Karpas-422 (cell line): ENCODE results near the gene STARD9. TPM values are rescaled to one million over a fixed set of nuclear protein-coding genes. Genes with fewer than 3 reads are reported as not detected.

Source experiments
- DNase-seq: peaks from one replicate; pipeline ENCODE4 v3.0.0-alpha.2; 2015
- H2AFZ ChIP-seq: fragments of 200-600 bp; sonication (generic); 2 replicates; pipeline ENCODE4 v1.6.1; 2014; ENCODE audit warnings: antibody characterized with exemption, low read length, mixed read lengths
- H3K27ac ChIP-seq: fragments of 200-600 bp; sonication (generic); 2 replicates; pipeline ENCODE4 v1.5.1; 2014; ENCODE audit warnings: mild to moderate bottlenecking, low read length, moderate library complexity
- H3K27me3 ChIP-seq: fragments of 200-600 bp; sonication (generic); 2 replicates; pipeline ENCODE4 v1.6.1; 2014; ENCODE audit warnings: low read length, mixed read lengths
- H3K36me3 ChIP-seq: fragments of 200-600 bp; sonication (generic); 2 replicates; pipeline ENCODE4 v1.6.1; 2014; ENCODE audit warnings: low read length, mixed read lengths; ENCODE audit not compliant: insufficient read depth
- H3K4me1 ChIP-seq: fragments of 200-600 bp; sonication (generic); 2 replicates; pipeline ENCODE4 v1.6.1; 2014; ENCODE audit warnings: mild to moderate bottlenecking, low read length, mixed read lengths
- H3K4me2 ChIP-seq: fragments of 200-600 bp; sonication (generic); 2 replicates; pipeline ENCODE4 v1.6.1; 2014; ENCODE audit warnings: low read length, low read depth, mild to moderate bottlenecking; ENCODE audit not compliant: poor library complexity, severe bottlenecking
- H3K4me3 ChIP-seq: fragments of 200-600 bp; sonication (generic); 2 replicates; pipeline ENCODE4 v1.5.1; 2014; ENCODE audit warnings: mild to moderate bottlenecking, antibody characterized with exemption, low read length, mixed read lengths
- H3K79me2 ChIP-seq: fragments of 200-600 bp; sonication (generic); 2 replicates; pipeline ENCODE4 v1.6.1; 2014; ENCODE audit warnings: mild to moderate bottlenecking, low read length, mixed read lengths
- H3K9ac ChIP-seq: fragments of 200-600 bp; sonication (generic); 2 replicates; pipeline ENCODE4 v1.6.0; 2014; ENCODE audit warnings: low read length
- H3K9me2 ChIP-seq: fragments of 200-600 bp; sonication (generic), shearing (Covaris generic); replicated peaks from 2 replicates; pipeline ENCODE4 v1.6.0; 2014; ENCODE audit warnings: mild to moderate bottlenecking, low read length, moderate library complexity; ENCODE audit not compliant: insufficient read depth
- H3K9me3 ChIP-seq: fragments of 300-700, 200-600 bp; sonication (generic); 2 replicates; pipeline ENCODE4 v1.6.1; 2014; ENCODE audit warnings: low read length, mixed read lengths
- H4K20me1 ChIP-seq: fragments of 200-600 bp; sonication (generic); 2 replicates; pipeline ENCODE4 v1.6.1; 2014; ENCODE audit warnings: mild to moderate bottlenecking, antibody characterized with exemption, low read length, low read depth; ENCODE audit not compliant: insufficient read depth
- total RNA-seq: library from RNA; depleted of rRNA; stranded (reverse); fragments of >200 nt; shearing (Covaris generic); gene quantifications from 2 replicates; pipeline ENCODE4 v1.2.3, GENCODE V29; 2014; ENCODE audit warnings: low replicate concordance

STARD9 gene
- total RNA-seq, 1 experiment from 2014 or later = 0.37 TPM

DNA sequence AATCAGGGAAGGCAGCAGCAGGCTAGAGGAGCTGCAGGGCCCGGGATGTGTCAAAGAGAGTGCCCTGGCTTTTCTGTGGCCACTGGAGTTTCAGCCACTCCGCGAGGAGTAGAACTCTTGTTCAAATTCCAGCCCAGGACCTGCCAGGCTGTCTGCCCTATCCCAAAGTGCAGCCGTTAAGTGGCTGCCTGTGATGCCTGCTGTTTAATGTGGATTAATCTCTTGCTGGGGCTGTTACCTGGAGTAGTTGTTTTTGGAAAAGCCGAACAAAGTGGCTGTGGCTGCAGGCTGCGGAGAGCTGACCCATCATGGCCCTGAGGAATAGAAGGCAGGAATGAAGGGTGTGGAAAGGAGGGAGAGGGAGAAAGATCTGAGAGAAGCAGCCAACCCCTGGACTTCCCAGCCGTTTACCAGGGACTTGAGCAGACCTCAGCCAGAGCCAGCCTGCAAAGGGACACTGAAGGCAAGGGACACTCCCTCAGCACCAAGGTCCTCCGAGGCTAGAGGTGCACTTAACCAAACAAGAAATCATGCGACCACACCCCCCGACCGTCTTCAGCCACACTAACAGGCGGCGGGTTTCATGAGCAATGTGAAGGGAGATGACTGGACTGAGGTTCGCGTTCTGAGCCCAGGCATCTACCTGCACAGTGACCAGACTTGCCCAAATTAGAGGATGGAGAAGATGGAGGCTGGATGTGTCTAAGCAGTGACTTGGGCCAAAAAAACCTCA is 156.9 kb downstream of the STARD9 start:
- Histone ChIP-seq H3K4me3 (no peak overlapping the region), H3K27ac (no peak overlapping the region), H3K27me3 (no peaks in the 10 kb centered on the region), H3K9ac (no peak overlapping the region), H3K4me1 (peaks cover 13% of the 10 kb centered on the region), H3K9me2 (no peaks in the 10 kb centered on the region), H3K9me3 (no peaks in the 10 kb centered on the region), H3K79me2 (peaks cover 28% of the 10 kb centered on the region), H4K20me1 (no peaks in the 10 kb centered on the region; the same call in 1 of the 2 replicates), H2AFZ (no peak overlapping the region), H3K4me2 (no peak overlapping the region), H3K36me3 (peaks cover 20% of the 10 kb centered on the region)
- no peak for DNase-seq

- H3K36me3 ChIP-seq = peaks cover 19% of the 10 kb centered on the region
- no peak overlapping the region for H3K27ac ChIP-seq
- no peak overlapping the region for H2AFZ ChIP-seq
- H3K9me3 ChIP-seq = no peaks in the 10 kb centered on the region
- no peak overlapping the region for H3K9ac ChIP-seq
- no peak for DNase-seq
- no peak overlapping the region for H3K4me3 ChIP-seq
- peaks cover 18% of the 10 kb centered on the region for H3K4me1 ChIP-seq
- no peaks in the 10 kb centered on the region for H3K27me3 ChIP-seq
- H4K20me1 ChIP-seq = no peaks in the 10 kb centered on the region; the same call in 1 of the 2 replicates
- peaks cover 32% of the 10 kb centered on the region for H3K79me2 ChIP-seq
- H3K4me2 ChIP-seq = no peak overlapping the region
- H3K9me2 ChIP-seq = no peaks in the 10 kb centered on the region
Observed at GRCh38 chr15:42733027-42733426, 157.6 kb downstream of the STARD9 start.

GRCh38 chr15:42734076-42734672 is 158.8 kb downstream of the STARD9 start:
- H3K27me3 ChIP-seq = no peaks in the 10 kb centered on the region
- no peak overlapping the region for H3K9ac ChIP-seq
- H3K4me1 ChIP-seq = peaks cover 18% of the 10 kb centered on the region
- H3K27ac ChIP-seq = no peak overlapping the region
- no peak overlapping the region for H3K4me3 ChIP-seq
- H3K9me3 ChIP-seq = no peaks in the 10 kb centered on the region
- DNase-seq = no peak
- peaks cover 32% of the 10 kb centered on the region for H3K79me2 ChIP-seq
- no peaks in the 10 kb centered on the region; the same call in 1 of the 2 replicates for H4K20me1 ChIP-seq
- H3K9me2 ChIP-seq = no peaks in the 10 kb centered on the region
- peaks cover 19% of the 10 kb centered on the region for H3K36me3 ChIP-seq
- H3K4me2 ChIP-seq = no peak overlapping the region
- no peak overlapping the region for H2AFZ ChIP-seq

- H4K20me1 ChIP-seq = no peaks in the 10 kb centered on the region; the same call in 1 of the 2 replicates
- H3K4me2 ChIP-seq = peak overlapping the region; percentile 68
- H3K9ac ChIP-seq = peak overlapping the region; percentile 97
- no peaks in the 10 kb centered on the region for H3K27me3 ChIP-seq
- peaks cover 14% of the 10 kb centered on the region for H3K36me3 ChIP-seq
- no peak overlapping the region for H2AFZ ChIP-seq
- peak overlapping the region; percentile 98 for H3K4me3 ChIP-seq
- peaks cover 18% of the 10 kb centered on the region for H3K4me1 ChIP-seq
- no peaks in the 10 kb centered on the region for H3K9me3 ChIP-seq
- no peaks in the 10 kb centered on the region for H3K9me2 ChIP-seq
- no peak overlapping the region for H3K27ac ChIP-seq
- H3K79me2 ChIP-seq = peaks cover 32% of the 10 kb centered on the region
- no peak for DNase-seq
Observed at GRCh38 chr15:42735382-42736165, 160.2 kb downstream of the STARD9 start.

GRCh38 chr15:42736178-42736792 is 160.9 kb downstream of the STARD9 start:
- Histone ChIP-seq H3K4me3 (peak overlapping the region; percentile 98), H3K9me3 (no peaks in the 10 kb centered on the region), H3K27me3 (no peaks in the 10 kb centered on the region), H2AFZ (peak overlapping the region; percentile 98), H3K27ac (peak overlapping the region; percentile 45), H3K9me2 (no peaks in the 10 kb centered on the region), H3K9ac (peak overlapping the region; percentile 97), H3K4me2 (peak overlapping the region; percentile 68), H3K4me1 (peaks cover 18% of the 10 kb centered on the region), H3K79me2 (peaks cover 32% of the 10 kb centered on the region), H3K36me3 (peaks cover 9% of the 10 kb centered on the region; the same call in 1 of the 2 replicates), H4K20me1 (no peaks in the 10 kb centered on the region; the same call in 1 of the 2 replicates)
- DNase-seq = peak; percentile 63

- Histone ChIP-seq H2AFZ (peak within 1 kb of the TSS; percentile 98), H3K36me3 (peaks cover 7% of the 10 kb centered on the region; the same call in 1 of the 2 replicates), H3K9ac (peak within 1 kb of the TSS; percentile 97), H3K27me3 (no peaks in the 10 kb centered on the region), H3K4me2 (peak within 1 kb of the TSS; percentile 68), H3K79me2 (peaks cover 32% of the 10 kb centered on the region), H4K20me1 (no peaks in the 10 kb centered on the region; the same call in 1 of the 2 replicates), H3K9me2 (no peaks in the 10 kb centered on the region), H3K9me3 (no peaks in the 10 kb centered on the region), H3K27ac (peak within 1 kb of the TSS; percentile 59), H3K4me1 (peaks cover 18% of the 10 kb centered on the region), H3K4me3 (peak within 1 kb of the TSS; percentile 98)
- peak; percentile 96 for DNase-seq
Observed at GRCh38 chr15:42736793-42737528, 161.6 kb downstream of the STARD9 start, which contains the start of gene CDAN1. CDAN1 (minus strand) TSS chr15:42737128; CDS start chr15:42737102, 26 bp downstream.

DNA sequence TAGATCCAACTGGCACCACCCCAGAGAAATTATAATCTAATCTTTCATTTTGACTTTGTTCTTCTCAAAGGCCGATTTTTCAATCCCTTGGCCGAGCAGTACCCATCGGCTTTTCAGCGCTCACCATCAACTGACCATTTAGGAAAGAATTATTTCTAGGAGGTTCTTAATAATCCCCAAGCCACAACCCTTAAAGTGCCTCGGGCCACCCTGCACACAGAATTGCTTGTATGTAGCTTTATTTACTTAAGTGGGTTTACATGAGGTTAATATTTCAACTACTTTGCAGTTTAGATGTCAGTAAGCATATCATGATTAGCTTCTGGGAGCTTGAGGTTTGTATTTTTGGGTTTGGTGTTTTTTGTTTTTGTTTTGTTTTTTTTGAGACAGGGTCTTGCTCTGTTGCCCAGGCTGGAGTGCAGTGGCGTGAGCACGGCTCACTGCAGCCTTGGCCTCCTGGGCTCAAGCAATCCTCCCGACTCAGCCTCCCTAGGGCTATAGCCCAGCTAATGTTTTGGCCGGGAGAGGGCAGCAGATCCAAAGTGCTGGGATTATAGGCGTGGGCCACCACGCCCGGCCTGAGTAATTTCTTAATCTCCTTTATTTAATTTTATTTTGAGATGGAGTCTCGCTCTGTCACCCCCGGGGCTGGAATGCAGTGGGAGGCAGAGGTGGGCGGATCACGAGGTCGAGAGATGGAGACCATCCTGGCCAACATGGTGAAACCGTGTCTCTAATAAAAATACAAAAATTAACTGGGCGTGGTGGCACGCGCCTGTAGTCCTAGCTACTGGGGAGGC is 162.3 kb downstream of the STARD9 start:
- peak overlapping the region; percentile 98 for H3K4me3 ChIP-seq
- peak; percentile 66 for DNase-seq
- peak overlapping the region; percentile 68 for H3K4me2 ChIP-seq
- H3K36me3 ChIP-seq = peaks cover 5% of the 10 kb centered on the region; the same call in 1 of the 2 replicates
- no peak overlapping the region; the same call in 1 of the 2 replicates for H2AFZ ChIP-seq
- H3K4me1 ChIP-seq = peaks cover 18% of the 10 kb centered on the region
- H3K27me3 ChIP-seq = no peaks in the 10 kb centered on the region
- H4K20me1 ChIP-seq = no peaks in the 10 kb centered on the region; the same call in 1 of the 2 replicates
- H3K9me3 ChIP-seq = no peaks in the 10 kb centered on the region
- H3K9me2 ChIP-seq = no peaks in the 10 kb centered on the region
- H3K79me2 ChIP-seq = peaks cover 32% of the 10 kb centered on the region
- peak overlapping the region; percentile 59 for H3K27ac ChIP-seq
- peak overlapping the region; percentile 97 for H3K9ac ChIP-seq
